ENCODE results near the gene CCR5AS.

The CCR5AS gene

GRCh38 chr3:46375218-46375617 lies 31.6 kb downstream of the CCR5AS start:
- no peak for DNase-seq

GRCh38 chr3:46374755-46375154 lies 32.1 kb downstream of the CCR5AS start:
- no peak for DNase-seq

- peak; percentile 56 for DNase-seq
Measured at GRCh38 chr3:46372492-46373359, 34.1 kb downstream of the CCR5AS start.

GRCh38 chr3:46371519-46372340 lies 35.1 kb downstream of the CCR5AS start:
- no peak for DNase-seq

- no peak for DNase-seq
Measured at GRCh38 chr3:46370839-46371518, 35.9 kb downstream of the CCR5AS start, which contains the start of gene CCR5. Gene CCR5, plus strand, starts transcription at chr3:46370946. Its CDS starts 1,957 bp downstream, at chr3:46372903.

- no peak for DNase-seq
Measured at GRCh38 chr3:46369675-46370132, 37.2 kb downstream of the CCR5AS start.

GRCh38 chr3:46369151-46369550 lies 37.7 kb downstream of the CCR5AS start:
- DNase-seq = no peak

- peak; percentile 61 for DNase-seq
Measured at GRCh38 chr3:46368569-46368968, 38.3 kb downstream of the CCR5AS start.

- DNase-seq = no peak
Measured at GRCh38 chr3:46367811-46368210, 39.1 kb downstream of the CCR5AS start.

GRCh38 chr3:46365737-46366524 lies 40.9 kb downstream of the CCR5AS start:
- DNase-seq = no peak

- no peak for DNase-seq
Measured at GRCh38 chr3:46365041-46365440, 41.8 kb downstream of the CCR5AS start.

- DNase-seq = no peak
Measured at GRCh38 chr3:46361408-46362283, 45.2 kb downstream of the CCR5AS start.

GRCh38 chr3:46360907-46361306 lies 46.0 kb downstream of the CCR5AS start:
- DNase-seq = no peak

GRCh38 chr3:46359733-46360493 lies 47.0 kb downstream of the CCR5AS start:
- no peak for DNase-seq

GRCh38 chr3:46358466-46358865 lies 48.4 kb downstream of the CCR5AS start:
- DNase-seq = no peak

- DNase-seq = peak; percentile 27
Measured at GRCh38 chr3:46356909-46357308, 50.0 kb downstream of the CCR5AS start.

- no peak for DNase-seq
Measured at GRCh38 chr3:46356276-46356675, 50.6 kb downstream of the CCR5AS start.

GRCh38 chr3:46354984-46355383 lies 51.9 kb downstream of the CCR5AS start:
- DNase-seq = no peak

- no peak for DNase-seq
Measured at GRCh38 chr3:46354478-46354877, 52.4 kb downstream of the CCR5AS start.

GRCh38 chr3:46353647-46354410 lies 53.0 kb downstream of the CCR5AS start, which contains the start of gene CCR2:
Gene CCR2, plus strand, starts transcription at chr3:46354111. Its CDS starts 3,417 bp downstream, at chr3:46357528.
- no peak for DNase-seq
